Erythroblast (primary cell): ENCODE measurements around the gene XRCC2.

ENCODE experiments used
- GATA1 ChIP-seq: IDR thresholded peaks from 2 replicates; pipeline ENCODE4 v1.6.1; 2011; ENCODE audit warnings: low read depth, mild to moderate bottlenecking, control low read depth, low read length, moderate library complexity
- POLR2A ChIP-seq: IDR thresholded peaks from 2 replicates; pipeline ENCODE4 v1.6.1; 2011; ENCODE audit warnings: mild to moderate bottlenecking, low read length

GRCh38 chr7:152654971-152655370 is 21.0 kb downstream of the XRCC2 start:
- TF ChIP-seq POLR2A (no peak), GATA1 (no peak)
